Hematopoietic multipotent progenitor cell treated with erythropoietin and hydrocortisone succinate and interleukin-3 and kit ligand, for 17 days (in vitro differentiated cells): ENCODE data around the gene CDK16.
"Not testable (repeated sequence)": the region's sequence is repeated elsewhere in the genome, so short reads cannot be mapped to it uniquely, and the experiment has no call there.

Source experiments
- DNase-seq: peaks from one replicate; pipeline ENCODE4 v3.0.0-alpha.2; 2015; ENCODE audit warnings: low spot score

Gene CDK16

DNA sequence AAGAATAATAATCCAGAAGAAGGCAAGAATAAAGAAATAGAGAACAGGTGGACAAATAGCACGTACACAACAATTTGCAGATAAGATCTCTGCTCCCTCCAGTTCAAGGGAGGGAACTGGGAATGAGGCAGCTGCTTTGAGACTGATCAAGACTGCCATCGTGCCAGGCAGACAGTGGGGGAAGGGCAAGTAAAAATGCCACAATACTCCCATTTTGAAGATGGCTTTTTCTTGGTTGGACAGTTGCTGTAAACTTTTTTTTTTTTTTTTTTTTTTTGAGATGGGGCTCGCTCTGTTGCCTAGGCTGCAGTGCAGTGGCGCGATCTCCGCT, 31.5 kb downstream of the CDK16 start:
- DNase-seq, result no peak

DNA sequence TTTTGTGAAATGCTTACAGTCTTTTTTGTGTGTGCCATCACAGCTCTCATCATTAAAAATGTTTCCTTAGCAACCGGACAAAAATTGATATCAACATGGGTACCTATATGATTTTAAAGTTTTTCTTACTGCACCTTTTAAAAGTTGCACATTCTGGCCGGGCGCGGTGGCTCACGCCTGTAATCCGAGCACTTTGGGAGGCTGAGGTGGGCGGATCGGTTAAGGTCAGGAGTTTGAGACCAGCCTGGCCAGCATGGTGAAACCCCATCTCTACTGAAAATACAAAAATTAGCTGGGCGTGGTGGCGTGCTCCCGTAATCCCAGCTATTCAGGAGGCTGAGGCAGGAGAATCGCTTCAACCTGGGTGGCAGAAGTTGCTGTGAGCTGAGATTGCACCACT, 39.1 kb downstream of the CDK16 start:
- DNase-seq, result not testable (repeated sequence)

DNA sequence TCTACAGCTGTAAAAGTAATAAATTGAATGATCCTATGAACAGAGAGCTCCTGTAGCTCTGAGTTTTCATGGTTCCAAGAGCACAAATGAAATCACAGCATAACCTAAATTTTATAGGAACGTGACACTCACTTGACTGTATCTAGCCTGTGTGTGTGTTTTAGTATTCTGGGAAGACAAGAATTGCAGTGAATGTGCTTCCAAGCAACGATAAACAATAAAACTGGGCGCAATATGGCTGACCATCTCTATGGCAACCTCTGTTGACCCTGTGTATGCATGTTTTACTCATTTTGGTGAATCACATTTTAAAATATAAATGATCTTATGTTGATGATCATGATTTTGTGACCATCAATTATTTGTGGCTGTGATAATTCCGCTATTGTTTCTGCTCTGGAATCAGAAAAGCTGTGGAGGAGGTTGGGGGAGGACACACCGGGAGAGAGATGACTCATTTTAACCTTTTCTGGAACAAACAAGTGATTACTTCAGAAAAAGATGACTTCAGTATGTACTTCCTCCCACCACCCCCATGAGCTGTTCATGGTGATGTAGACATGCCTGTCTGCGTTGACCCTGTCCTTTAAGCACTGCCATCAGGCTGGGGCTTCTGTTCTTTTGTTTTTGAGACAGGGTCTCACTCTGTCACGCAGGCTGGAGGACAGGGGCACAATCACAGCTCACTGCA, 46.1 kb downstream of the CDK16 start:
- DNase-seq, result no peak

DNA sequence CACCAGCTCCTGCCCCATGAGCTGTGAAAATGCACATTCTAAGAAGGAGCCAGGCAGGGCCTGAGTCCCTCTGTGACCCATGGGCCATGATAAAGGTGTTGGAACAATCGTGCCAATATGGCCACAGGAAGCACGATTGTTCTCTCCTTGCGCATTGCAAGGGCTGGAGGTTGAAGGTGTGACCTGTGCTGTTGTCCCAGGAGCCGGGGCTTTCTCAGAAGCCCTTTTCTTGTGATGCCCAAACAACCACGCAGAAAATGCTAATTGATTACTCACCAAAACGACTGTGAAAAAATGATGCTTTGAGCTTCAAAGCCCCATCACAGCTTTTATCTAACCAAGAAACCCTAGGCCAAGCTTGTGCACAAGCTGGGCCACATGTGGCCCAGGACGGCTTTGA, 48.2 kb downstream of the CDK16 start:
- DNase-seq, result no peak

DNA sequence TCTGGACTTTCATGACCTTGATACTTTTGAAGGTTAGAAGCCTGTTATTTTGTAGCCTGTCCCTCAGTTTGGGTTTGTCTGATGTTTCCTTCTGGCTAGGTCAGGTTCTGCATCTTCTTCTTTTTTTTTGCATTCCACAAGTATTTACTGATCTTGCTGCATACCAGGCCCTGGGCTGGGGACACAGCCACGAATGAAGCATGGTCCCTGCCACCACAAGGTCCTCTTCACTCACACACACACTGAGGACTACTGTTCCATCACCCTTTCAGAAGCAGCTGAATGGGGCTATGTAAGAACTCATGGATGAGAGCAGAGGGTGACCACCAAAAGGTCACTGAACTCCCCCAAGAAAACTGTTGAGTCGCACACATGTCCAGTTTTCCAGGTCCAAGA, 53.5 kb downstream of the CDK16 start:
- no peak for DNase-seq

DNA sequence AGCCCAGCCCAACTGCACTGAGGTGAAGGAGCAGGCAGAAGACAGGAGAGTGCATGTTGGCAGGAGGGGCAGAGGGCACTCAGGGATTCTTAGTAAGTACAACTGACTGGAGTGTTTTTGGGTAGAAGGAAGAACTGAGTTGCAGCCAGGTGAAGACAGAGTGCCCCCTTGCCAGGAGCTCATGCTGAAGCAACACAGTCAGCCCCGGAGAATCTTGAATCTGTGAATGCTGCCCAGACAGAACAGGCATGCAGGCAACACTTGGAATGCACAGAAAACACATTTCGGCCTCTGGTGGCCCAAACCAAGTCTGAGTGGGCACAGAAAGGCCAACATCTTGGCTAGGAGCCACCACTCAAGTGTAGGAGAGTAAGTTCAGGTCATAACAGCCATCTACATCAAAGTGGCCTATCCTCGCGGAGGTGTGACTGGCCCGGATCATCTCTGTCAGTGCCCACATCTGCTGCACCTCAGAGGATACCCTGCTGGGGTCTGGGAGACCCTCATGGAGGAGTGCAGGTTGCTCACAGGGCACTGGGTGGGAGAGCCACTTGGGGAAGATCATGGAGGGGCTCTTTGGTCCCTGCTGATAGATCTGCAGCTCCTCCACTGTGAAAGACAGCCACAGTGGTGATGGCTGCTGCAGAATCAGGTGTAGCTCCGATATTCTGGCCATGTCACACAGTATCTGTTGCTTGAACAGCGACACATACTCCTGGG, 54.7 kb downstream of the CDK16 start:
- no peak for DNase-seq

DNA sequence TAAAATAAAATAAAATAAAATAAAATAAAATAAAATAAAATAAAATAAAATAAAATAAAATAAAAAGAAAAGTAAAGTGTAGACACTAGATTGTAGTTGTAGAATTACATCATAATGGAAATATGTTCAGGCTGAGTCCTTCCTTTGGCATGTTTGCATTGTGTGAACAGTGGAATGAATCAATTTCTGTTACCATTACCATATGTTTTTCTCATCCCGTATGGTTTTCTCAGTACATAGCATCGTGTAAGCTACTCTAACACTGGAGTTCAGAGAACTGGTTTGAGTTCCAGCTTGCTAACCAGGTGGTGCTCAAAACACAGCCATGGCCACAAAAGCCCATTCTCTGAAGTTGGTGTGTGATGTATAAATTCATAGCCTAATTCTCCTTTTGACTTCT, 60.2 kb downstream of the CDK16 start:
- no peak for DNase-seq
